IPS-18c (cell line): ENCODE data around the gene NBL1.

ENCODE experiments used
- H3K4me3 ChIP-seq: 2 replicates; pipeline ENCODE4 v1.7.0; 2013; ENCODE audit warnings: low read depth, mild to moderate bottlenecking, low read length, moderate library complexity; ENCODE audit not compliant: insufficient read depth
- H3K9me3 ChIP-seq: one replicate; pipeline ENCODE4 v1.6.1; 2013; ENCODE audit warnings: mild to moderate bottlenecking, low read length, moderate library complexity; ENCODE audit not compliant: control insufficient read depth, insufficient read depth

NBL1 gene, protein sequence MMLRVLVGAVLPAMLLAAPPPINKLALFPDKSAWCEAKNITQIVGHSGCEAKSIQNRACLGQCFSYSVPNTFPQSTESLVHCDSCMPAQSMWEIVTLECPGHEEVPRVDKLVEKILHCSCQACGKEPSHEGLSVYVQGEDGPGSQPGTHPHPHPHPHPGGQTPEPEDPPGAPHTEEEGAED

DNA sequence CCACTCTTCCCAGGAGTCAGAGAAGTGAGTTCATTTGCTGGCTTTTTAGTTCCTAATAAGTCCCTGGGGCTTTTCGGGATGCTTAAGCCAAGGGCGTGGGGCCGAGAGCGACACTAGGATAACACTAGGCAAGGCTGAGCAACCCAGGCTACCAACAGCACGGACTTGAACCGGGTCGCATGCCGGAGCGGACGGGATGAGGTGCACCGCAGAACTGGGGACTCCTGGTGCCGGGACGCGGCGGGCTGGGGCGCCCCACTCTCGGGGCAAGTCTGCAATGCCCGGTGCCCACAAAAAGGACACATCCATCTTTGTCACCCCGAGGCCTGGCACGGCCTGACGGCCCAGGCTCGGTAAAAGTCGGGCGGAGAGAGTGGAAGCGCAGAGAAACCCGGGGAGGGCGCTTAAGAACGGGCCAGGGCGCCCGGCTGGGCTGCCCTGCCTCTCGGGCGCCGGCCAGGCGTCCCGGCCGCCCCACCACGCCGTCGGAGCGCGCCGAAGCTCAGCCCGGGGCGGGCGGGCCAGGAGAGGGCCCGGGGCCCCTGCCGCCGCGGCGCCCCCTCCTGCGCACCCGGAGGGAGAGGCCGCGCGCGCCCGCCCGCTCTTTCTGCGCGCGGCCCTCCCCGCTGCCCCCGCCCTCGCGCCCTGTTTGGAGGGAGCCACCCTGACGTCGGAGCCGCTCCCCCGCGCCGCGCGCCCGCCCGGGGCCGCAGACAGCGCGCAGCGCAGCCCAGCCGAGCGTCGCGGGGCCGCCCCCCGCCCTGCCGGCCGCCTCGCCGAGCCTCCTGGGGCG, at the start of gene NBL1:
TSS of gene NBL1 (plus strand) at position 710 of the 793 bp plus-strand sequence. CDS start 10,720 bp downstream, outside the sequence.
- H3K4me3 ChIP-seq: peak within 1 kb of the TSS; percentile 71

DNA sequence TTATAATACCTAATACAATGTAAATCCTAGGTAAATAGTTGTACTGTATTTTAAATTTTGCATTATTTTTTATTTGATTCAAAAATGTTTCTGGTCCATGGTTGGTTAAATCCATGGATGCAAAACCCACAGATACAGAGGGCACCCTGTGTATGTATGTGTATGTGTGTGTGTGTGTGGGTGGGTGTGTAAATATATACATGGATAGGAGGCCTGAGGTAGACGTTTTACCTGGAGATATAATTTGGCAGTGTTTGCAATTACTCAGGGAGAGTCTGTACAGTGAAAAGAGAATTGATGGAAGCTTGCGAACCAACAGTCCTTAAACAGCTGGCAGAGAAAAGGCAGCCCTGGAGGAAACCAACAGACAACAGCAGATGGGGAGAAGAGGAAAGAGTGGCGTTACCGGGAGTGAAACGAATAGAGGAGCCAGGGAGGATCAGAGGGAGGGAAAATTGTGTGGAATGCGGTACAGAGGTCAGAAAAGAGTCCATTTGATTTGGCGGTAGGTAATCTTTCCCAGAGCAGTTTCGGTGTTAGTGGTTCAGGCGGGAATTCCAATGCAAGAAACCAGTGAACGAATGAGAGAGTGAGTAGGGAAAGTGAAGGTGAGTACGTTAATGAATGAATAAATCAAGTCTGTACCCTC, 47.9 kb upstream of the NBL1 start:
- H3K4me3 ChIP-seq: peak overlapping the region; percentile 82; the same call in 1 of the 2 replicates
- H3K9me3 ChIP-seq: no peaks in the 10 kb centered on the region

More for the DNA sequence above, at the start of gene NBL1:
- peaks cover 4% of the 10 kb centered on the region for H3K9me3 ChIP-seq

DNA sequence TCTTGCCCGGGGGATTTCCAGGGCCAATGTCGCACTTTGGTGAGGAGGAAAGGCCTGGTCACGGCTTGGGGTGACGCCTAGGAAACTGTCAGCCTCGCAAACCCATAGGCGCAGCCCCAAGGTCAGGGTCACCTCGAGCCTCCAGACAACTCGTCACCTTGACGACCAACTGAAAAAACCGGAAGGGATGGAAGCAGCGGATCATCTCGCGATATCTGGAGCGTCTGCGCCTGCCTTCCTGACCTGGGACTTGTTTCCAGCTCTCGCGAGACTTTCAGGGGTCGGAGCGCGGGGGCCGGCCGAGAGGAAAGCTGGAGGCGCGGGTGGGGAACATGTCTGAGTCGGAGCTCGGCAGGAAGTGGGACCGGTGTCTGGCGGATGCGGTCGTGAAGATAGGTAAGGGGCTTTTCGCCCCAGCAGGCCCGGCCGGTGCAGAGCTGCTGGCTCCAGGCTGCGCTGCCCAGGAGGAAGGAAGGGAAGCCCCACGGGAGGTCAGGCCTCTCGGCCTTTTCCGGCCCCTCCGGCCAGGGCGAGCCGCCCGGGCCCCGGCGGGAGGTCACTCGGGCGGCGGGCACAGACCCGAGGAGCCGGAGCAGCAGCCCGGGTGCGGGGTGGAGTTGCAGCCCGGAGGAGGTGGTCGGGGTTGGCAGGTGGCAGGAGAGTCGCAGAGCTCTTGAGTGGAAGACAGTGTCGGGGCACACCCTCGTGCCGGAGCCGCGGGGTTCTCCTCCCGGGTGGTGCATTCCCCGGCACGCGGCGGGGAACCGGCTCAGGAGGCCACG, 47.2 kb upstream of the NBL1 start:
- Histone ChIP-seq H3K9me3 (no peaks in the 10 kb centered on the region), H3K4me3 (peak overlapping the region; percentile 82)

DNA sequence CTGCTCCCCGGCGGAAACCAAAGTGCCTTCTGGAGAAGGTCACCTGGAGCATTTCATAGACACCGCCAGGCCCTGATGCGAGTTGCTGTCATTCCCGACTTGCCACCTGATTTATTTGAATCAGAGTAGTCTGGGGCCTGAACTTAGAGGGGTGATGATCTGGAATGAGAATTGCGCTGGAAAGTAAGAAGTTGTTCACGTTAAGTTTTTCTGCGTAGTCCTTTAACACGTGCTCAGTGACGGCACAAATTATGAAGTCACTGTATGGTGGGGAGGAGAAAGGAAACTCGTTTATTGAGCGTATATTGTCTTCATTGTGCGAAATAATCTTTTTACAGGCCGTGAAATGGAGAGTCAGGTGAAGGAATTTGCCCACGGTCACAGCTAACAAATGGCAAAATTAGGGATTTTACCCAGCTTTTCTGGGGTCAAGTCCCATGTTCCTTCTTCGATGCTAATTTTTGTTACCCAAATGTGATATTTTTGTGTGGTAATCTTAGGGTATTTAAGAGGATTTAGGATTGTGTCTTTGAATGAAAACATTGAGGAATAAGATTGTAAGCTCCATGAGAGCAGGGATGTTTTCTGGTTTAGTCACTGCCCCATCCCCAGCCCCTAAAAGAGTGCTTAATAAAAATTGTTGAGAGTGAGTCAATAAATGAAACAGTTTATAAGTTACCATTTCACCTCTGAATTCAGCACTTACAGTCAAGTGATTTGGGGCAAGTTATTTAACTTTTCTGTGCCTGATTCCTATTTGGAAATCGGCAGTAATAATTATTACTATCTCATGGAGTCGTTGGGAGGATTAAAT, 46.4 kb upstream of the NBL1 start:
- Histone ChIP-seq H3K9me3 (no peaks in the 10 kb centered on the region), H3K4me3 (peak overlapping the region; percentile 82)

DNA sequence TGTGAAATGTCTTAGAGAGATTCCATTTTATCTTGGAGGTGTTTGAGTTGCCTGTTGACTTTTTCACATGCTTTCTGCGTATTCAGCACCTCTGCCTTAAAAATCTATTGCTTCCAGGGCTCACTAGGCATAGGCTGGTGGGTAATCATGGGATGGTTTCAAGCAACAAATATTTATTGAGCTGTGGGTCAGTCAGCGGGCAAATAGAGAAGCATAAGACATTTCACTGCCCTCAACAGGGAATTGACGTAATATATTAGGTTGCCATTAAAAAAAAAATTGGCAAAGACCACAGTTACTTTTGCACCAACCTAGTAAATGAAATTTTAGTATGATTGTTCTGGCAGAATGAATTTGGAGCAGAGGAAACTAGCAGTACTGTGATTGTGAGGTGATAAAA, 44.3 kb upstream of the NBL1 start:
- H3K4me3 ChIP-seq: no peak overlapping the region

DNA sequence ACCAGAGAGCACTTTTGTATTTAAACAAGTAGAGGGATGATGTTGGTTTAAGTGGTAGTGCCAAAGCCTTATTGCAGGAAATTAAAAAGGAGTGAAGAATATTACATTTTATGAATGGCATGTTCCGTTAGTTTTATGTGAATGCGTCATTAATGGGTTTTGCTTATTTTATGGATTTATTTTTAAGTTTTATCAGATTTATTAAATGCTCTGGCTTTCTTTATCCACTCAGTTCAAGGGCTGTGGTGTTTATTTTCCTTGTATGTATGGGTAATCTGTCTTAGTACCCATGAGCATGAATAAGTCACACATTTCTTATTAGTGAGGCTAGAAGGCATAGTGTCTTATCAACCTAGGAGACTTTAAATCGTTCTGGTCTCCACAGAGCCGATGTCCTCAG, 41.6 kb upstream of the NBL1 start:
- Histone ChIP-seq H3K9me3 (no peaks in the 10 kb centered on the region), H3K4me3 (no peak overlapping the region)

More for the DNA sequence above, 44.3 kb upstream of the NBL1 start:
- no peaks in the 10 kb centered on the region for H3K9me3 ChIP-seq

DNA sequence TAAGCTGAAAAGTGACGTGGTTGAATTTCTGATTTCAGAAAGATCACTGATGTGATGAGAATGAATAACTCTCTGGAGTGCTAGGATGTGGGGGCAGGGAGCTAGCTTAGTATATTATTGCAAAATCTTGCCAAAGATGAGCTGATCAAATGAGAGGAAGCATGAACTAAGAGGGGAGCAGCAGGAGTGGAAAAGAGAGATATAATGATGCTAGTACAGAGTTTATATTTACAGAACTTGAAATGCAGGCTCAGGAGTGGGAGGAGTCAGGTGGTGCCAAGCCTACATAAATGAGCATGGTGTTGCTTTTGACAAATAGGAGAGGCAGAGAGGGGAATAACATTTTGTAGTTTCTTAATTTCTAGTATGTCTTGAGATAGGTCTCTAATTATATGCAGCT, 38.1 kb upstream of the NBL1 start:
- no peak overlapping the region for H3K4me3 ChIP-seq

DNA sequence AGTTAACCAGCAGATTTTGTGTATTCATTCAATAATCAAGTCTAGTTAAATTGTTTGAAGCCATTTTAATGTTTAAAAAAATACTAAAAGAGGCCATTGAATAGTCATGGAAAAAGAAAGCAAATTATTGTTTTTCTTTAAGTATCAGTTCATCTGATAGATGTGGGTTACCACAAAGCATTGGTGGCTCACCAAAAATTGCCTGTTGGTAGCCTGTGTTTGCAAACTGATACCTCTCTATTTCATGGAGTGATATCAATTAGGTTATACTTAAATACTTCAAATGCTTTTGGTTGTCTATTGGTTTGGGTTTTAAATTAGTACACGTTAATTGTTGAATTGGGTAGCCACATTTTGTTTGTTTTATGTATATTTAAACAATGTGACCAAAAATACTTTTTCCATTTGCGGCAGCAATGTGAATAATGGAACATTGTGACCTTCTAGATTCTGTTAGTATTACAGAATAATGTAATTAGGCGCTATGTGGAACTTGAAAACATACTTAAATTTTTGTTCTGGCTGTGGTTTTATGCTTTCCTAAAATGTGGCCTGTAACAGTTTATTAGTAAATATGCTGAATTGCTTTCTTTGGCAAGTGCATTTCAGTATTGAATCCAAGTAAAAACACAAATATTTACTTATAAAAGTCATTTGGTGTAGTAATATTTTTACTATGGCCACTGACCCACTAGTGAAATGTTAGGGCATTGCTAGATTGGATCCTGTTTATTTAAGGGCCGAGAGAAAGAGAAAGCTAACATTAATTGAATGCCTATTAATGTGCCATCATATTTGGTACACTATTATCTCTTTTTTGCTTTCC, 37.1 kb upstream of the NBL1 start:
- no peak overlapping the region for H3K4me3 ChIP-seq
- H3K9me3 ChIP-seq: no peaks in the 10 kb centered on the region

More for the DNA sequence above, 38.1 kb upstream of the NBL1 start:
- H3K9me3 ChIP-seq: no peaks in the 10 kb centered on the region

DNA sequence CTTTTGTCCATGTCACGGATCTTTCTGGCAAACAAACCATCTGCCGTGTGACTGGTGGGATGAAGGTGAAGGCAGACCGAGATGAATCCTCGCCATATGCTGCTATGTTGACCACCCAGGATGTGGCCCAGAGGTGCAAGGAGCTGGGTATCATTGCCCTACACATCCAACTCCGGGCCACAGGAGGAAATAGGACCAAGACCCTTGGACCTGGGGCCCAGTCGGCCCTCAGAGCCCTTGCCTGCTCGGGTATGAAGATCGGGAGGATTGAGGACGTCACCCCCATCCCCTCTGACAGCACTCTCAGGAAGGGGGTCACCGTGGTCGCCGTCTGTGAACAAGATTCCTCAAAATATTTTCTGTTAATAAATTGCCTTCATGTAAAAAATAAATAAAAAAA, 35.9 kb upstream of the NBL1 start:
- Histone ChIP-seq H3K4me3 (no peak overlapping the region), H3K9me3 (no peaks in the 10 kb centered on the region)

DNA sequence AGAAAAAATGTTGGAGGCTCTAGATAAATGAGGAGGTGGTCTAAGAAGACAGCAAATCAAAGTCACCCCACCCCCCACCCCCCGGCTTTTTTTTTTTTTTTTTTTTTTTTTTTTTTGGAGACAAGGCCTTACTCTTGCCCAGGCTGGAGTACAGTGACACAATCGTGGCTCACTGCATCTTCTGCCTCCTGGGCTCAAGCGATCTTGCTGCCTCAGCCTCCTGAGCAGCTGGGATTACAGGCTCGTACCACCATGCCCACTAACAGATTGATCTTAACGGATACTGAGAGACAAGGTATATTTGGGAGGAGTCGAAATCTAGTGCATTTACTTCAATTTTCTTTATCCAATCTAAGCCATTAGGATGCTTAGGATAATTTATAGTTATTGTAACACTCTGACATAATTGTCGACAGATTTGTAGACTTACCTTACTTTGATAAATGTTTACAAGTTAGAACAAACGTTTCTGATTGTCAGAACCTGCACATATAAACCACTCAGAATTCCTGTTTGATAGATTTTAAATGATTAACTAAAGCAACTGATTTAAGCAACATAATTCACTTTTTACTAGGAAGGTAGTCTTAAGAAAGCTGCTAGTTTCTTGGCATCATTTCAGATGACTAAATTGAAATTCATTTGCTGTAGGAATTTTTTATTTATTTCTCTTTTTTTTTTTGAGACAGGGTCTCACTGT, 33.7 kb upstream of the NBL1 start:
- Histone ChIP-seq H3K9me3 (no peaks in the 10 kb centered on the region), H3K4me3 (no peak overlapping the region)

DNA sequence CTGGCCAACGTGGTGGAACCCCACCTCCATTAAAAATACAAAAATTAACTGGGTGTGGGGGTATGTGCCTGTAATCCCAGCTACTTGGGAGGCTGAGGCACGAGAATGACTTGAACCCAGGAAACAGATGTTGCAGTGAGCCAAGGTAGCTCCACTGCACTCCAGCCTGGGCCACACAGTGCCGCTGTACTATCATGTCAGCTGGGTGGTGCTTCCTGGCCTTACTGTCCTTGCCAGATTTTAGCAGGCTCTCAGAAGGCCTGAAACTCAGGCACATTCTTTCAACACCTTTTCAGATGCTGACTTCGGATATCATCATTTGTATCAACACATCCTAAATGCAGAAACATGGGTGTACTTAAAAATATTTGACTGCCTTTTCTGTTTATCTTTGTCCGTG, 31.6 kb upstream of the NBL1 start:
- Histone ChIP-seq H3K9me3 (no peaks in the 10 kb centered on the region), H3K4me3 (no peak overlapping the region)

DNA sequence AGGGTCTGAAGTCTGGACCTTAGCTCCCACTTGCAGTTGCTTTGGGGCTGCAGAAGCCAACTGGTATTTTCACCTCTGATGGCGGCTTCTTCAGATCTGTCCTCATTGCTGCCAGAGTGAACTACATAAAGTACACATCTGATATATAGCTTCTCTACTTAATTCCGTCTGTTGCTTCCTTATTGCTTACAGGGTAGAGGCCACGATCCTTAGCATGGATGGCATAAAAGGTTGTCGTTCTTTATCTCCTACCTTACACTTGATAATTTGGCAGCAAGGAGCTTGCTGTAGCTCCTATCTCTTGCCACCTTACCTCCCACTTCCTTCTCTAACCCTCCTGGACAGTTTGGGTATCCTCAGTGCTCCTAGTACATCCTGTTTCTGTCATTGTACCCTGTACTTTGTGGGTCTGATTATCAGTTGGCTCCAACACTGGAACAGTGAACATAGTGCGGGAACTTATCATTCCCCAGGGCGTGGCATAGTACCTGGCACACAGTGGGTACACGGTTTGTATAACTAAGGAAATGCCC, 30.9 kb upstream of the NBL1 start:
- Histone ChIP-seq H3K4me3 (no peak overlapping the region), H3K9me3 (no peaks in the 10 kb centered on the region)

DNA sequence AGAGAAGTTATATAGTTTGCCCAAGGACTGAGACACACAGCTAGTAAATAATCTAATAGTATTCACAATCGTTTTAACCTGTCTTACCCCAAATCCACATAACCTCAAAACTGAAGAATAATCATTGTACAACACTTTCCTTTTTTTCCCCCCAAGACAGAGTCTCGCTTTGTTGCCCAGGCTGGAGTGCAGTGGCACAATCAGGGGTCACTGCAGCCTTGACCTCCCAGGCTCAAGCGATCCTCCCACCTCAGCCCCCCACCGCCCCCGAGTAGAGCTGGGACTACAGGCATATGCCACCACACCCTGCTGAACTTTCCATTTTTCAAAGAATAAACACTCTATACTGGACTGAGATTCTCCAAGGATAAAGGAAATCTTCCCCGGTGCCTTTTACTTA, 28.7 kb upstream of the NBL1 start:
- no peaks in the 10 kb centered on the region for H3K9me3 ChIP-seq
- H3K4me3 ChIP-seq: no peak overlapping the region

DNA sequence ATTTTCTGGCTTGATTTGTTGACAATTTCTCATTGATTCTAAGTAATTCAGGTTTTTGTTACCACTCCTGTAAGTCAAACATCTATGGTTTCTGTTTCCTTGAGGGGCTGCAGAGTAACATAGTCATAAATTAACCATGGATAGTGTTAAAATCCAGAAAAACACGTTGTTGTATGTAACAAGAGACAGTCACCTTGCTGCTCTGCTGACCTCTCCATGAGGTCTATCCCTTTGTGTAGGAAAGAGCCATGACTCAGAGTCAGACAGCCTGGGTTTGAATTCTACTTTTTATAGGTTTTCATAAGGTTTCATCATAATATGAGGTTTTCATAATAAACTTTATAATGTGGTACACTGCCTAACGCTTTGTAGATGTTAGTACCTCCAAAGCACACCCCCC, 27.6 kb upstream of the NBL1 start:
- Histone ChIP-seq H3K4me3 (no peak overlapping the region), H3K9me3 (no peaks in the 10 kb centered on the region)

DNA sequence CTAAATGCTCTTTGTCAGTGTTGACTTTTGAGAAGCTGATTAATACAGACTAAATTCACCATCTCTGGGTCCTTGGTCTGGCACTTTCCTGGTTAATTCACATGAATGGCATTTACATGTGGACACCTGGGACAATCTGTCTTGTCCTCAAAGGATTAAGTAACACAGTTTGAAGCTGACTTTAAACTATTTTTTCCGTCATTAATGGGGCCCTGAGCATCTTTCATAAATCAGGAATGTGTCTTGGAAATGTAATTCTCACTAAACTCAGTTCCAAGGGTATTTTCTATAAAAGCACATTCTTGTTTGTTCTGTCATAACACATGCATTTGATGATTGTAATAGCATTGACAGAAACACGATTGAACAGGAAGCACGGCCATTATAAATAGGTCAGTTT, 26.7 kb upstream of the NBL1 start:
- Histone ChIP-seq H3K9me3 (no peaks in the 10 kb centered on the region), H3K4me3 (no peak overlapping the region)
